ENCODE measurements around the gene FARP1.

The FARP1 gene

DNA sequence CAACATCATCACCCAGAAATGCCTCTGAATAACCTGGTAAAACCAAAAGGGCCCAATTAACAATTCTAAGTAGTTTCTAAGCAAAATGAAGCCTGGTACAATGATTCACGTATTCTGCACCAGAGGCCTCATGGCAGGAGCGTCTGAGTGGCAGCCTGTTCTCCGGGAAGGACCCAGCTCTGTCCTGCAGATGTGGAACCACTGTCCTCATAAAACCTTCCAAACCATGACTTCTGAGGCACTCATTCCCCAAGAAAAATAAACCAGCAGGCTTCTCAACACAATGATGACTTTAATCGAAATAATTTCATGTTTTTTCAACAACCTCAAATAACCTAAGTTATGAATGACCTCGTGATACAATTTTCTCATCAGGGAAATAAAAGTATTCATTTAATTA, 344.1 kb downstream of the FARP1 start:
- no peak for DNase-seq (ENCODE audit: low spot score)

DNA sequence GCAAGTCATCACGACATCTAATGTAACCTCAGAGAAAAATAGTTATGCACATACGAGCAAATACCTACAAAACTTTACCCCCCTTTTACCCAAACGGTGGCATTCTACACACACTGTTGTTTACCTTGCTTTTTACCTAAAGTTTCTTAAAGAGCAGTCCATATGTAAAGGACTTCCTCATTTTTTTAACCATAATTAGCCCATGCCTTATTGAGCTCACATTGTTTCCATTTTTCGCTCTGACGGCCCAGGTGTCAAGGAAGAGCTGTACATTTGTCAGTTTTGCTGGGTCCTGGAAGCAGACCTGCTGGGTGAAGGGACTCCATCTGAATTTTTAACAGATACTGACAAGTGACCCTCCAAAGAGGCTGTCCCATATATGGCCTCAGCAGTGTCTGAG, 344.6 kb downstream of the FARP1 start:
- no peak for DNase-seq (ENCODE audit: low spot score)

DNA sequence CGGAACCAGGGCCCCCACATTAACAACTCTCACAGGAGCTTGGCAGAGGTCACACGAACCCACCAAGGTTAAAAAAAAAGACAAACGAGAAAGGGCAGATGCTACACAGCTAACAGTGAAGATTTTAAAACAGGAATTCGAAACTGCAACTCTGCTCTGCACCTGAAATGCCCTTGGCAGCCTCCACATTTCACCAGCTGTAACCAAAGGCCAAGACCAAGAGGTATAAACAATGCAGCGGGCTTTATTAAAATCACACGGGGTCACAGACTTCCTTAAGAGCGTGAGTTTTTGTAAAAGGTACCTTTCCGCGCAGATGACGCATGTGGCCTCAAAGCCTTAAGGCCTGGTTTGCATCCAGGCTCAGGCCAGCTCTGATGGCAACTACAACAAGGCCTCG, 345.8 kb downstream of the FARP1 start:
- no peak for DNase-seq (ENCODE audit: low spot score)

DNA sequence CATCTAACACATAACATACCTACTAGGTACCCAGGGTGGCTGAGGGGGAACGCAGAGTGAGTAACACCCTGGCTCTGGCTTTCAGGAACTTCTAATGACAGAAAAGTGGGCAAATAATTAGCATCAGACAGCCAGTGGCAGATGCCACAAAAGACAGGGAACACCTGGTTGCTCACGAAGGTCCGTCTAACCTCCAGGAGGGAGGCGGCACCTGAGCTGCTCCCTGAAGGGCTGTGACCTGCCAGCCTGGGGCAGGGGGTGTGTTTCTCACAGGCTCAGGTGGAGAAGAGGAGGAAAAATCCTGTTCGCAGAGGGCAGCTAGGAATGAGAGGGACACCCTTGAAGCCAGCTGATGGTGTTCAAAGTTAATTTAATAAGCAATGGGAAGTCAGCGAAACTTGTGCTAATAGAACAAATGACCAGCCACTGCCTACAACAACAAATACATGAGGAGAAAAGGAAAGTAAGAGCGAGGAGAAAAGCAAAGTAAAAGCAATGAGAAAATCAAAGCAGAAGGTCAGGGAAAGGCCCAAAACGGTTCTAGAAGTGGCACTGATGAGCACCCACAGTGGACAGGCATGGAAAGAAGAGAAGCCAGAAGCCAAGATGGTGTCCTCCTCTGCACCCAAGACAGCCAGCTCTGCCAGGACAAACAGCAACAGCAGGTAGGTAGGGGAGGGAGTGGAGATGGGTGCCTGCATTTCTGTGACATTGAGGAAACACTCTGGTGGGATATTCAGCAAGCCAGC, 346.7 kb downstream of the FARP1 start:
- DNase-seq (ENCODE audit: low spot score): no peak

DNA sequence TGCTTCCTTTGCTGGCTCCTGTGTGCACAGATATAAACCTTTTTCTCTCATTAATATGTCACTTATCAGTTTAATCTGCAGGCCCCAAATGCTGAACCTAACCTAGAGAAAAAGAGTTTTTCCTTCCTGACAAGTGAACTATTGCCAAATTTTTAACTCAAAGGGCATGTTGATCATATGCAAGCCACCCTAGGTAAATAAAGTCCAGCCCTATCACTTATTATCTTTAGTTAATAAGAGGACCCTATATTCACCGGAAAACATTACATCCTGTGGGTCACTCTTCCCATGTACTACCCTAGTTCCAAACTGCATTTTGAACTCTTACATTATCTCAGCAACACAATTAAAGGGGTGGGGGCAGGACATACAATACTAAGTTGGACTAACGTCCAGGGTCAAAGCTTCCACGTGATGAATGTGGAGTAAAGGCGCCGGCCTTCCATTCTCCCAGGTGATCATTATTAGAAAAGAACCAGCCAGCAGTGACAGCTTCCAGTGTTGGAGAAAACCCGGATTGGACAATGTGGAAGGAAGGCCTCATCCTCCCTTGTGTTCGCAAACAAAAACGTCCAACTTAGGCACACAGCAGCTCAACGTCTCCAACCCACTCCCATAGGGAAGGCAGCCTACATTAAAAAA, 347.4 kb downstream of the FARP1 start:
- no peak for DNase-seq (ENCODE audit: low spot score)

DNA sequence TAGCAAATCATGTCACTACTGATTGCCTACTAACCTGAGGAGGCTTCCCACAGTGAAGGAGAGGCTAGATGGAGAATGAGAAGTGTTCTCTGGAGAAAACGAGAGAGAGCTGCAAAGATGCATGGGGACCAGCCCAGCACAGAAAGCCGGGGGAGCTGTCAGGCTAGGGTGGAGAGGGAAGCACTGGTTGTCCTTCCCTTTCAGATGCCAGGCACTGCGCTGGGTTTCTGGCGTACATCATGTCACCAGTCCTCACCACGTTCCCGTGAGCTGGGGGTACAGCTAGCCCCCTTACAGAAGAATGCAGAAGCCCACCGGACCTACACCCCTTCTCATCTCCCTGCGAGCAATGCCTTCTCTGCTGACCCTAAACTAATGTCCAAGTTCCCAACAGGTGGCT, 348.0 kb downstream of the FARP1 start:
- DNase-seq (ENCODE audit: low spot score): no peak

DNA sequence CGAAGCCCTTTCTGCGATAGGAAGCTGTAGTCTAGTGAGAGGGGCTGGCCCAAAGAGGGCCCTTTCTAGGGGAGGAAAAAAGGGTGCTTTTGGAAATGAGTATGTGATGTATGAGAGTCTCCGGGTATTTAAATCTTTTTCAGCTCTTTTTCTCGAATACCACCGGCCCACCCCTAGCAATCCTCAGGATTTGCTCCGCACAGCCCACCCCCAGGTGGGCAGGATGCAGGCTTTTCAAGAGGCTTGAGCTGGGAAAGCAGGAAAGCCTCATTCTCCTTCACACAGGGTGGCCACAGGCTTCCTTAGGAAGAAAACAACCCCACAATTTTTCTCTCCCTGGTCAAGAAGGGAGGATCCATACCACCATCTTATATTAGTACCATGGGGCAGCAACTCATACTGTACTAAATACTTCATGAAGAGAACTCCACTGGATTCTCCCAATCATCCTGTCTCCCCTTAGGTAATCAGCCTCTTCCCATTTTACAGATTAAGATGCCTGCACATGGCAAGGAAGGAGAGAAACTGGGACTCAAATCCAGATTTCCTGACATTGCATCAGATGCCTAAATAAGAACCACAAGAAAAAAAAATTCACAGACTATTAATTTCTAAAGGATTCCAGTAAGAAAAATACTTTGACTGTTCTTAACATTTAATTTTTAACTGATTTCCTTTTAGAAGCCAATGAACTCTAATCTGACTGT, 349.6 kb downstream of the FARP1 start:
- DNase-seq (ENCODE audit: low spot score): no peak

DNA sequence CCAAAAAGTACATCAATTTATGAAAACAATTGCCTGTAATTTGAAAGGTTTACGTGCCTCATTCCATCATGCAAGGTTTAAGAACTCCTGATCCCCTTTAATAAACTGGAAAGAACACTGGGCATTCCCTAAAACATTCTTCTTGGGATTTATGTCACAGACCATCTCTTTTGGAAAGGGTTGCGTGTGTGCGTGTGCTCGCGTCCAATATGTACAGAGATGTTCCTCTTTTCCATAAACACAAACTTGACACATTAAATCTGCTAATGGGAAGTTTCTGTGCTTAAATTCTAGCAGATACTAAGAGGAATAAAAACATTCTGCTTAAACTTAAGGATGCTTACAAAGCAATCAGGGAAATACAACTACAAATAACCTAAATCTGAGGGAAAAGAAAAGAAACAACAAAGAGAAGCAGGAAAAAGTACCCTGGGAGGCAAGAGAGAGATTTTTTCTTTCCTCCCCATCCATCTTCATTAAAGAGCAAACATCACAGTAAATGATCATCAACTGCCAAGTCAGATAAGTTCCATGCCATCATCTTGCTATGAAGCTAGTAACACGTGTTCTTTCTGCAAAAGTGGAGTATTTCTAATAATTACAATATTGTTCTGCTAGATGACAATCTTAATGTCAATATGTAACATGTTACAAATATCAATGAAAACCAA, 350.3 kb downstream of the FARP1 start:
- DNase-seq (ENCODE audit: low spot score): no peak

DNA sequence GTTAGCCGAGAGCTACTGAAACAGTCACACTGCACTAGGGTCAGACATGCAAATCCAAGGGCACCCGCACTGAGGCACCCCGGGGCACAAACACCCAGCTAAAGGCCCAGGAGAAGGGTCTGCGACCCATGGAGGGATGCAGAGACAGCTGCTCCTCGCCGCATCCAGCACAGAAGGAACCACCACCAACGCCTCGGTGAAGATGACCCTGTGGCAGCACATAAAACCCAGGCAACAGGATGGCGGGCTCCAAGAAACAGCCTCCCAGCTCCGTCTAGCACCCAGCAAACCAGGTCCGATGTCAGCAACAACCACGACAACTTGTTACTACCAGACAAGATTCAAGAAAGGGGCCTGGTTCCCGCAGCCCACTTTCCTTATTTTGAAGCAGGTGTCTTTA, 351.9 kb downstream of the FARP1 start:
- DNase-seq (ENCODE audit: low spot score): no peak

DNA sequence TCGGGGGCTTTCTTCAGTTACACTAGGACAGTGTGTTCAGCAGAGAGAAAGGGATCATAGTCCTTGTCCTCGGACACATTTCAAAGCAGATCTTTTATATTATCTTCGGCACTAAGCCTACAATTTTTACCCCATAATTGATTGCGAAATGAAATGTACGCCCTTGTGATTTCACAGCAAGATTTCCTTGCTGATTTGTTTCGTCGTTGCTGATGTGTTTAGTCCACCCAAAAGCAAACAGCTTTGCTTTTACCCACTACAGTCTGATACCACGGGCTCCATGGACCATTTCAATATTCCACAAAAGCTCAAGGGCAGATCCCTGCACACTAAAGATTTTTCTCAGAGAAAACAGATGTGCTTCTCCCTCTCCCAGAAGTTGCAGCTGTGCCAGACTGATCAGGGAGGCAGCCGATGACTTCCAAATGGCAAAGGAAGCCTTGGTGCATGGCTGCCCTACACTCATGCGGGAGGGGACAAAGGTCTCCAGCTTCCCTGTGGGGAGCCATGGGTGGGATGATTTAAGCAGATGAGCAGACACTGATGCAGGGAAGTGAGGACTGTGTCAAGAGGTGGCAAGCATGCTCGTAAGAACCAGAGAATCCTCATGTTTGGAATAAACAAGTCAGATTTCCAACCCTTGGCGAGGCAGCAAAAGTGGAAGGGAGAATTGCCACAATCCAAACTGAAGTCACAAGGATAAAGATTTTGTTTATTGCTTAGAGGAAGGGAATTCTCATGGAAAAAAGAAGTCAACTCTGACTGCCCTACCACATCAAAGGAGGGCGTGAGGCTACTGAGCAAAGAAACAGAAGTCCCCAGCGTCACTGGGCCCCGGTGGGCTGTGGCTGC, 353.0 kb downstream of the FARP1 start:
- no peak for DNase-seq (ENCODE audit: low spot score)

DNA sequence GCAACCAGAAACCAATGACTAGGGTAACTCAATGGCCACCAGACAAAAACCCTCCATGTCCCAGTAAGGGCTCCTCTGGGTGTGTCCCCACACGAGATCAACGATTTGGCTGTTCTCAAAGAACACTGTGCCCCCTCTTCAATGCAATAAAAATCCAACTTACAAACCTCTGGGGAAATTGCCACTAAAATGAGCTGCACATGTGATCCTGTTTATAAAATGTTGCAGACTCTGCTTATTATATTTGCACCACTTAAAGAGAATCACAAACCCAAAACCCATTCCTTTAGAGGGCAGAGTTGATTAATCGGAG, 353.5 kb downstream of the FARP1 start:
- no peak for DNase-seq (ENCODE audit: low spot score)

DNA sequence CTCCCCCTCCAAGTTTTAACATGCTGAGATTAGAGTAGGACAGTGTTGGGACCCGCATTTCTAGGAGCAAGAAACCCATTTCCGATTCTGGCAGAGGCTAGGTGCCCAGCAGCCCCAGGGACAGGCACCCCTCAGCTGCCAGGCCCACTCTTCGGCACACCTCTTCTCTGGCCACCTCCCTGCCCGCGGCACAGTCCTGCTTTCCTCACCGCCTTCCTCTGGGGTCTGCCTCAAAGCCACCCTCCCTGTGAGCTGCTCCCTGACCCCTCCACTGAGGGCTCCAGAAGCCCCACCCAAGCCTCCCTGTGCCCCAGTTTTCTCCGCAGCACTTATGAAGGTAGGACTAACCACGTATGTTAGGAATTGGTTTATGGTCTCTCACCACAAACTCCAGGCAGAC, 354.1 kb downstream of the FARP1 start:
- DNase-seq (ENCODE audit: low spot score): no peak

DNA sequence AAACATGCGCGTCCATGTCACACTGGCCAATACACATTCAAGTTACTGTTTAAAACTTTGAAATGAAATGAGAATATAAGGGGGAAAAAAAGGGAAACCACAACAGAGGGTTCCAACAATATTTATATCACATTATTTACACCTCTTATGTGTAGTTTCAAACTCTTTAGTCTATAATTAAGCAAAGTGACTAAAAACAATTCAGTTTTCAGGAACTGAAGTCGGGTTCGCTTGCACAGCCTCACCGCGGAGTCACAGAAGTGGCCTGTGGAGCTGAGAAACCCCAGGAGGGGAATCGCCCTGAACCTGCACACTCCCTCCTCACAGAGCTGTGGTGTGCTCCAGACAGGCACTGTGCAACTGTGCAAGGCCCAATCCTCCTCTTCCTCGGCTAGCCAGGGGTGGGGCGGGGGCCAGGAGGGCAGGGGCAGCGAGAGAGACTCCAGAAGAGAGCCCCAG, 358.1 kb downstream of the FARP1 start:
- DNase-seq (ENCODE audit: low spot score): no peak

DNA sequence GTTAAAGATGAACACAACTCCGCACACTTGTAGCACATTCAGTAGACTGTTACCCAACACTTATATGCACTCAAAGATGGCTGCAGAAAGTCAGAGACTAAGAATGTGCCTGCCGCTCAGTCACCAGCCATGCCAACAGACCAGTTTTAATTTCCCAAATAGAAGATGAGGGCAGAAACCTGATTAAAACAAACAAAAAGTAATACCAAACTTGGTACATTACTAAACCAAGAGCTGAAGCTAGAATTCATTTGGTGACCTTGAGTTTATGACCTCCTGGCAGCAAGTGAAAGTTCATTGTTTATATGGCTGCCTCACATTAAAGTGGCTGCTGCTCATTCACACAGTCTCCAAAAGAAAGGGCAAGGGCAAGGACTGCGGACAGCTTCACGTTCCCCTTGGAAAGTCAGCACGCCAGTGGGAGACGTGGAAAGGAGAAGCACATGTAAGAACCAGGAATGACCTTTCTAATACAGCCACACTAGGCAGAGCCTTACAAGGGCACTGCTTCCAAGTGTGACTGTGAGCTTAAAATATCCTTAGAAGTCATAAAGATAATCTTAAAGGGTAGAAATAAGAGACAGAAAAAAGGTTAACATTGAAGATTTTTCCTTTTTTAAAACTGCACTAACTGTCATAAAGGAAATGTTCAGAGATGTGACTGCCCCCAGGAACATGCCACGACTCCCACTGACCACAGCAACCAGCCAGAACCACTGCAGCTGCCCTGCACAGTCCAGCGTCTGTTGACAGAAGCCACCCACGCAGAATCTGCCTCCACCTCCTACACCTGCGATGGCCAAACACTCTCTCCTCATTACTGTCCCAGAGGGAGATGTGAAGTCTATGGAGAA, 360.5 kb downstream of the FARP1 start:
- DNase-seq (ENCODE audit: low spot score): no peak

DNA sequence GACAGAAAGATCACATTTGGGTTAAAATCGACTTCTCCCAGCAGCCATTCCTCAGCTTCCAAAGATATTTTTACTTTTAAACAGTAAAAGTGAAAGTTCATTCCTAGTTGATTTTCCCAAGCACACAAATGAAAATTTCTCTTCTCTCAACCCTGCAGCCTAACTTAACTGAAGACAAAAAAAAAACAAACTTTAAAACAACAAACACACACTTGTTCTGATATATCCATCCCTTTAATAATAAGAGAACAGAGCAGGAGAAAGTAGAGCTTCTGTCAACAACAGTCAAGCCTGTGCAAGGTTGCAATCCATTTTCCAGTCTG, 361.1 kb downstream of the FARP1 start:
- no peak for DNase-seq (ENCODE audit: low spot score)

DNA sequence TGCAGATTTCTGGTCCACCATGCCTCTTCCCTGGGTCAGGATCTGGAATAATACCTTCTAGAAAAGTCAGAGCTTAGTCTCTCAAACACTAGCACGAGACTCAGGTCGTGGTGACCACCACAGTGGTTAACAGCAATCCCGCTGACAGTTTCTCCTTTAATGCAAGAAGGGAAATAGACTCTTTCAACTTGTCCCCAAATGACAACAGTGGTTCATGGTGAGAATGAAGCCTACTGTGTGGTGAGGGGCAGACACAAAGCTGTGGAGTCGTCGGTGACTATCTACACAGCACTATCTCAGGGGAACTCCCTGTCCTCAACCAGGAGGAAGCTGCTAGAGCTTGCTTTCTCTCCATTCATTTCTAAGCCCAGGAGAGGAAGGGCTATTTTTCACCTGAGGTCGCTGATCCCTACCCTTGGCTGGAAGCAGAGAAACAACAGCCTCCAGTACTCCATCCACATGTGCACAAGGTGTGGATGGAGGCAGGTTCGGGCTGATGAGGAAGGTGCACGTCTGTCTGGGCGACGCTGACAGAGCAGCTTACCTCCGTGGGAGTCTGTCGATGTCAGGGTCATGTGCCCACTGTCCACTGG, 361.6 kb downstream of the FARP1 start:
- no peak for DNase-seq (ENCODE audit: low spot score)

All from pons (tissue), 1 donor.